HG03280 (cell line): ENCODE results near the gene RALGAPA2.

ENCODE experiments used
- ATAC-seq: cut with Tn5 transposase; IDR thresholded peaks from one replicate; pipeline ENCODE4 v1.9.1; 2021; ENCODE audit warnings: mild to moderate bottlenecking, moderate library complexity; ENCODE audit not compliant: unreplicated experiment

Gene RALGAPA2

GRCh38 chr20:20476504-20476903 lies 235.9 kb downstream of the RALGAPA2 start:
- ATAC-seq: no peak

GRCh38 chr20:20473657-20474056 lies 238.8 kb downstream of the RALGAPA2 start:
- ATAC-seq: no peak

- no peak for ATAC-seq
Observed at GRCh38 chr20:20472684-20473274, 239.7 kb downstream of the RALGAPA2 start.

GRCh38 chr20:20466341-20466879 lies 246.0 kb downstream of the RALGAPA2 start:
- peak; percentile 76 for ATAC-seq

- no peak for ATAC-seq
Observed at GRCh38 chr20:20465252-20465651, 247.2 kb downstream of the RALGAPA2 start.

- no peak for ATAC-seq
Observed at GRCh38 chr20:20463933-20464374, 248.5 kb downstream of the RALGAPA2 start.

GRCh38 chr20:20462185-20462584 lies 250.3 kb downstream of the RALGAPA2 start:
- ATAC-seq: no peak

- ATAC-seq: no peak
Observed at GRCh38 chr20:20461551-20461950, 250.9 kb downstream of the RALGAPA2 start.

GRCh38 chr20:20459726-20460125 lies 252.7 kb downstream of the RALGAPA2 start:
- no peak for ATAC-seq

GRCh38 chr20:20457392-20458126 lies 254.9 kb downstream of the RALGAPA2 start:
- ATAC-seq: no peak

GRCh38 chr20:20456741-20457140 lies 255.7 kb downstream of the RALGAPA2 start:
- no peak for ATAC-seq

- ATAC-seq: no peak
Observed at GRCh38 chr20:20455926-20456325, 256.5 kb downstream of the RALGAPA2 start.

- no peak for ATAC-seq
Observed at GRCh38 chr20:20454850-20455627, 257.4 kb downstream of the RALGAPA2 start.

- no peak for ATAC-seq
Observed at GRCh38 chr20:20454367-20454766, 258.1 kb downstream of the RALGAPA2 start.

GRCh38 chr20:20452254-20452676 lies 260.2 kb downstream of the RALGAPA2 start:
- ATAC-seq: peak; percentile 75

- no peak for ATAC-seq
Observed at GRCh38 chr20:20450521-20450920, 261.9 kb downstream of the RALGAPA2 start.

- ATAC-seq: no peak
Observed at GRCh38 chr20:20448881-20449280, 263.6 kb downstream of the RALGAPA2 start.

GRCh38 chr20:20447196-20447595 lies 265.2 kb downstream of the RALGAPA2 start:
- ATAC-seq: no peak

- ATAC-seq: no peak
Observed at GRCh38 chr20:20446425-20447015, 265.9 kb downstream of the RALGAPA2 start.

- ATAC-seq: no peak
Observed at GRCh38 chr20:20446001-20446400, 266.4 kb downstream of the RALGAPA2 start.

GRCh38 chr20:20443504-20443903 lies 268.9 kb downstream of the RALGAPA2 start:
- no peak for ATAC-seq
